HCT116 (cell line): ENCODE results near the gene CD244. TPM values are rescaled to one million over a fixed set of nuclear protein-coding genes. Genes with fewer than 3 reads are reported as not detected.

Experiments used
- total RNA-seq: library from RNA; stranded (reverse); gene quantifications from one replicate; pipeline ENCODE4 v1.2.1, GENCODE V29; 2021; ENCODE audit not compliant: unreplicated experiment

The CD244 gene
- total RNA-seq, 1 experiment from 2014 or later, result not detected

Other genes starting within 250 kb of the CD244 start
- 0.30 TPM for gene SLAMF1, start 215.8 kb downstream of the CD244 start, total RNA-seq
- gene CD48, start 151.1 kb downstream of the CD244 start, total RNA-seq, result 0.20 TPM
- gene SLAMF7, start 123.6 kb downstream of the CD244 start, total RNA-seq, result 0.34 TPM
- 0.22 TPM for gene LY9, start 66.7 kb downstream of the CD244 start, total RNA-seq
- not detected for gene ITLN1, start 22.3 kb upstream of the CD244 start, total RNA-seq
- gene ITLN2, start 91.9 kb upstream of the CD244 start, total RNA-seq, result 0.20 TPM
- gene F11R, start 158.3 kb upstream of the CD244 start, total RNA-seq, result 86.7 TPM
- 116 TPM for gene TSTD1, start 176.1 kb upstream of the CD244 start, total RNA-seq
- 48.0 TPM for gene USF1, start 183.1 kb upstream of the CD244 start, total RNA-seq
- gene ARHGAP30, start 207.0 kb upstream of the CD244 start, total RNA-seq, result 0.39 TPM
- gene NECTIN4, start 226.7 kb upstream of the CD244 start, total RNA-seq, result 3.3 TPM
- 1.4 TPM for gene KLHDC9, start 235.5 kb upstream of the CD244 start, total RNA-seq